NK-92 (cell line): ENCODE results near the gene KRT4.
"Not testable (repeated sequence)": the region's sequence is repeated elsewhere in the genome, so short reads cannot be mapped to it uniquely, and the experiment has no call there.

Experiments
- DNase-seq: peaks from one replicate; lab custom pipeline; 2025; ENCODE audit not compliant: unreplicated experiment; lab: John Stamatoyannopoulos, UW

KRT4 gene

DNA sequence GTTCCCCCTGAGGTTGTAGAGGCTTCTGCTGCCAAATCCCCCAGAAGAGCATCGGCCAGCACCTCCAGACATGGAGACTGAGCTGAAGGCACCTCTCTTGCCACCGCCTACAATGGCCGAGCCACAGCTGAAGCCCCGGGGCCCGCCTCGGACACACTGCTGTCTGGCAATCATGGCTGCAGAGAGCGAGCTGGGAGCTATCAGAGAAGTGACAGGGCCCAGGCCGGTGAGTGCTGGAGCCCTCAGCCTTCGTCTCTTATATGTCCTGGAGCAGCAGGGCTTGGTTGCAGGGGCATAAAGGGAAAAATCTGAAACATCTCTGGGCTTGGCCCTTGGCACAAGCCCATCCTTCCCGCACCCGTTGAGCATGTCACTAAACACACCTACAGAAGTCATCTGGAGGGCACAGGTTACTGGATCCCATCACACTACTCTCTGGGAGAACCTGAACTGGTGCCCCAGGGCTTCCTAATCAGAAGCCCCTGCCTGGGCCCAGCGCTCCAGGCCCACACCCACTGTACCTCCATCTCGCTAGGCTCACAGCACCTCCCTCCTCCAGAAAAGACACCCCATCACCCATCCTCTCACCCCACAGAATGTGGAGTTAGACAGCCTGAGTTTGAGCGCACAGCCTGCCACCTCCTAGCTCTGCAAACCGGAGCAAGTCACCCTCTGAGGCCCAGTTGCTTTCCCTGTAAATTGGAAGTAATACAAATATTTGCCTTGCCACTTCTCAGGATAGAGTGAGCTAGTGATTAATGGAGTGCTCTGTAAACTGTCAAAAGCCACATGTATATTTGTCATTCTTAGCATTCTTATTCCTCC, at the start of gene KRT4:
KRT4 (minus strand) TSS at position 232 of the 825 bp plus-strand sequence; CDS start at position 174, 58 bp downstream.
- DNase-seq: no peak

- DNase-seq: no peak
Observed at GRCh38 chr12:52862023-52862422, 48.1 kb upstream of the KRT4 start.

DNA sequence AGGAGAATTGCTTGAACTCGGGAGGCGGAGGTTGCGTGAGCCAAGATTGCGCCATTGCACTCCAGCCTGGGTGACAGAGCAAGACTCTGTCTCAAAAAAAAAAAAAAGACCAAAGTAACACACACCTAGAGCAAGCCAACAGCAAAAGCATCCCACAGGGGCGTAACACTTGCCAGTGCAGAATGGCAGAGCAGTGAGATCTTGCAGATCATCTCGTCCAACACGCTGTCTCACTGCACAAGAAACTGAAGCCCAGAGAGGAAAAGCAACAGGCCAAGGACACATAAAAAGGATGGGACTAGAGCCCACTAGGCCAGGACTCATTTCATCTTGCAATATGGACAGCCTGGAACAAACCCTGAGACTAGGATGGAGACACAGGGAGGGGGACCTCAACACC, 47.6 kb upstream of the KRT4 start:
- DNase-seq: no peak

GRCh38 chr12:52860102-52860823, 46.3 kb upstream of the KRT4 start:
- no peak for DNase-seq

DNA sequence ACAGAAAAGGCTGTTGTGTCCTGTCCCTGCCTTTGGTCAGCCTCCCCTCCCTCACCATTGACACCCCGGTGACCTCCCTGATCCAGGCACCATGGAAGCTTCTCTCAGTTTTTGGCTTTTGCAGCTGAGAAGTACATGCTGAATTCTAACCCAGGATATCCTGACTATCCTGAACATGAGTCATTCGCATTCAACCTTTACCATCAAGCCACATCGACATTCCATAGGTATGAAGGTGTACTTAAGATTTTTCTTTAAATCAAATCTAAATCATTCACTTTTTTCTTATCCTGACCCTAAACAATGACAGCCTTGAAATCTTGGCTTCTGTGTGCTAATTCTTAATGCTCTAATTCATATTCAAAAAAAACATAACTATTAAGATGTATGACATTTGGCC, 43.6 kb upstream of the KRT4 start:
- no peak for DNase-seq

GRCh38 chr12:52856787-52857186, 42.9 kb upstream of the KRT4 start:
- no peak for DNase-seq

DNA sequence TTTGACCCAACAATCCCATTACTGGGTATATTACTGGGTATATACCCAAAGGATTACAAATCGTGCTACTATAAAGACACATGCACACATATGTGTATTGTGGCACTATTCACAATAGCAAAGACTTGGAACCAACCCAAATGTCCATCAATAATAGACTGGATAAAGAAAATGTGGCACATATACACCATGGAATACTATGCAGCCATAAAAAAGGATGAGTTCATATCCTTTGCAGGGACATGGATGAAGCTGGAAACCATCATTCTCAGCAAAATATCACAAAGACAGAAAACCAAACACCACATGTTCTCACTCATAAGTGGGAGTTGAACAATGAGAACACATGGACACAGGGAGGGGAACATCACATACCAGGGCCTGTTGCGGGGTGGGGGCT, 42.2 kb upstream of the KRT4 start:
- not testable (repeated sequence) for DNase-seq

DNA sequence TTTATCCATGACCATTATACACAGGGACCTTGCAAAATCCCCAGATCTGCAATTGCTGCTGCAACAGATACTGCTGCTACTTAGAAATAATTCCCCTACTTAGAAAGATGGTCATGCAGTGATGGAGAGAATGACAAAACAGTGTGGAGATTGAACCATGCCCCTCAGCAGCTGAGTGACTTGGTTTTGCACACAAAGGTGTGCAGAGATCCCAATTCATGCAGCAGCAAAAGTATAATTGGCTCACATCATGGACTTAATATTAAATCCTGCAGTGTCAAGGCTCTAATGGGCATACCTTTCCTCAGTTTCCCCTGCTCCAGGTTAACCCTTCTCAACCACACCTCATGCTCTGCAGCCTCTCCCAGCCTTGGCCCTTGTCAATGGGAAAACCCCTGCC, 37.9 kb upstream of the KRT4 start:
- no peak for DNase-seq

DNA sequence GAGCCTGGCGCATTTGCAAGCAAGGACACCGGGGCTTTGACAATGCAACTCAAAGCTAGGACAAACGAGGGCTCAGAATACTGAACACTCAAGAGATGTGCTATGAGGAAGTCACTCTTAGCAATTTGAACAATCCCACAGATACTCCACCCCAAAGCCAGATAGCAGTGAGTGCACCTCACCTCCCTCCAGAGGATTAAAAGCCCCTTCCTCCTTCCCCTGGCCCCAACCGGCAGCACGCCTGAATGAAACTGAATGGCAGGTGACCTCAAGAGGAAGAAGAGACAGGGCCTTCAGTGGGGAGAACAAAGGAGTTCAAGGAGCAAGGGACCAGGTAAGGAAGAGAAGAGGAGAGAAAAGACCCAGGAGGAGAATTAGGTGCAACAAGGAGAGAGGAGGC, 36.8 kb upstream of the KRT4 start:
- no peak for DNase-seq

DNA sequence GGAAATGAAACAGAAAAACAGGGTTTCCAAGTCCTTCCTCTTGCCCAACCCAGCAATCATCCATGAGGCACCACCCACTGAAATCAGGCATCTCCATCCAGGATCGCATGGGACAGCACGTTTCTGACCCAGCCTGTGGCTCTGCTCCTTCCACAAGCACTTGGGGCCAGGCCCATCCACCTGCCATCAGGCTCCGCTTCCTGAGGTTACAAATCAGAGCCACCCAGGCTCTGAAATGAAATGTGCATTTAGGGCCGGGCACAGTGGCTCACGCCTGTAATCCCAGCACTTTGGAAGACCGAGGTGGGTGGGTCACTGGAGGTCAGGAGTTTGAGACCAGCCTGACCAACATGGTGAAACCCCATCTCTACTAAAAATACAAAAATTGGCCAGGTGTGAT, 35.6 kb upstream of the KRT4 start:
- DNase-seq: no peak

- DNase-seq: no peak
Observed at GRCh38 chr12:52848661-52849255, 34.8 kb upstream of the KRT4 start, which contains the start of gene KRT78. KRT78 (minus strand) TSS chr12:52848994; CDS start chr12:52848930, 64 bp downstream.

DNA sequence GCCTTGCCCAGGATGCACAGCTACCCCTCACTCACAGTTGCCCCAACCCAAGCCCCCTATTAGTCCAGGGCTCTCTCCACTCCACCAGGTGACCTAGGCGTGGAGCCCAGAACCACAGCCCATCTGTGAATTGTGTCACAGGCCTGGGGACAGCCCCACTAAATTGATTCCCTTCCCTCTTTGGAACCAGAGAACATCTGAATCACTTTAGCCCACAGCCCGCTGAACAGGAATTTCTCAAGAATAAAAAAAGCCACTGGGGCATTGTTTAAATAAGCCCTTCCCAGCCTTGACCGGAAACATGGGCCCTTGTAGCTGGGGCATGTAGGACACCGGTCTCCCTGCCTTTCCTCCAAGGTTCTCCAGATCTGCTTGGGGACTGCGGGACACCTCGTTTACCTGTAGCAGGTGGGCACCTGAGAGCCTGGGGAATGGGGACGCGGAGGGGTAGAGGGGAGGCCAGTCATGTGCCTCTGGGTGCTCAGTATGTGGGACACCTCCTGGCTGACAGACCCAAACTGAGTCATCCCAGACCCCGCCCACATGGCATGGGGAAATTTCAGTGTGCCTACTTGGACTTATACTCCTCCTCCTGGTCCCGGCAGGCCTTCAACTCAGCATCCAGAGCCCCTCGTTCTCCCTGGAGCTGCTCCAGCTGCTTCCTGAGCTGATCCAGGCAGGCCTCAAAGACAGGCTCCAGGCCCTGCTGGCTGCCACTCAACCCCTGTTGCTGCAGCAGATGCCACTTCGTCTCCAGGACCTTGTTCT, 33.6 kb upstream of the KRT4 start:
- DNase-seq: no peak

DNA sequence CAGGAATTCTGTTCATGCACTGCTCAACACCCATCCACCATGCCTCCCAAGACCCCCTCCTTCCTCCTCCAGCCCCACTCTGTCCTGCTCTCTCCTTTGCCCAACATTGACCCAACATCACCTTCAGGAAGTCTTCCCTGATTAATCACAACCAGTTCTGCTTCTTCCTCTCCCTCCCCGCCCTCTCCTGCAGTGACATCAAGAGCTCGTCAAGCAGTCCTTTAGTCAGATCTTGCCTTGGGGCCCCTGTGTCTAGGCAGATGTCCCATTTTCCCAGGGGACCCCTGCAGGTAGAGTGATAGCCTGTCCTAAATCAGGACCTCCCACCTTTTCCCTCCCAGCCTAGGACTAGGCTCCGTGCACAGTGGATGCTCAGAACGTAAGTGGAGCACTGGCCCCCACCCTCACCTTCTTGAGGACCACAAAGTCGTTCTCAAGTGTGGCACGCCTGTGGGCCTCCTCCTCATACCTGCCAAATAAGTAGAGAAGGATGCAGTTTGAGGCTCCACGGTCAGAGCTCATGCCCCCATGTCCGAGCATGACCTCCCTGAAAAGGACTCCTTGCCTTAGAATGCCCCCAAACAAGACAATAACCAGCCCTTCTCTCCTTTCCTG, 32.5 kb upstream of the KRT4 start:
- DNase-seq: no peak

- DNase-seq: no peak
Observed at GRCh38 chr12:52845946-52846345, 32.0 kb upstream of the KRT4 start.

DNA sequence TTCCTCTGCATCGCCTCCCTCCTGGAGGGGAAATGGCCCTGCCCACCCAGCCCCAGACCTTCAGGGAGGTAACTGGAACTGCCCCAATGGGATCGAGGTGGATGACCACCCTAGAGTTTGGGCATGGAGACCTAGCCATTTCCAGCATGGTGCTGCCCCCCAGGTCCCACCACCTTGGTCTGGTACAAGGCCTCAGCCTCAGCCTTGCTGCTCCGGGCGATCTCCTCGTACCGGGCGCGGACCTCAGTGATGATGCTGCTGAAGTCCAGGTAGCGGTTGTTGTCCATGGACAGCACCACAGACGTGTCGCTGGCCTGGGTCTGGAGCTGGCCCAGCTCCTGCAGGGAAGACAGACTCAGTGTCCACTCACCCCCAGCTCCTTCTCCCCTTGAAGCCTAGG, 30.5 kb upstream of the KRT4 start:
- DNase-seq: no peak

DNA sequence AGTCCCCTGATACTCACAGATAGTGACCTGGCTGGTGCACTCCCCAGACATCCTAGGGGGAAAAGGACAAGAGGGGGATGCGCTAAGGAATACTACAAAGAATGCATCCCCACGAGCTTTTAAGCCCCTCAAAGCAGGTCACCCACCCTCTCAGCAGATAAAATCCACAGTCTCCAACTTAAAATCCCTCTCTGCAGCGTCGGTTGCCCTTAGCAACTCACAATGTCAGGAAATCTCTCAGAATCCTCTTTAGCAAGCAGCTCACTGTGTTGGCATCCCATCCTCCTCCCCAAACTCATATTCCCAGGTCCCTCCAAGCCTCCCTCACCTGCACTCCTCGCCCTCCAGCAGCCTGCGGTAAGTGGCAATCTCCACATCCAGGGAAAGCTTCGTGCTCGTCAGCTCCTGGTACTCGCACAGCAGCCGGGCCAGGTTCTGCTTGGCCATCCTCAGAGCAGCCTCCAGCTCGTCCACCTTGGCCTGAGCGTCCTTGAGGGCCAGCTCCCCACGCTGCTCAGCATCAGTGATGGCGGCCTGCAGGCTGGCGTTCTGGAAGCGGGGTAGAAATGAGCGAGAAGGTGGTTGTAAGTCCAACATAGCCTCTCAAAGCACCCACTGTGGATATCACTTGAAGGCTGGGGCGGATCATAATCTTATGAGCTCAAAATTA, 25.7 kb upstream of the KRT4 start:
- no peak for DNase-seq

DNA sequence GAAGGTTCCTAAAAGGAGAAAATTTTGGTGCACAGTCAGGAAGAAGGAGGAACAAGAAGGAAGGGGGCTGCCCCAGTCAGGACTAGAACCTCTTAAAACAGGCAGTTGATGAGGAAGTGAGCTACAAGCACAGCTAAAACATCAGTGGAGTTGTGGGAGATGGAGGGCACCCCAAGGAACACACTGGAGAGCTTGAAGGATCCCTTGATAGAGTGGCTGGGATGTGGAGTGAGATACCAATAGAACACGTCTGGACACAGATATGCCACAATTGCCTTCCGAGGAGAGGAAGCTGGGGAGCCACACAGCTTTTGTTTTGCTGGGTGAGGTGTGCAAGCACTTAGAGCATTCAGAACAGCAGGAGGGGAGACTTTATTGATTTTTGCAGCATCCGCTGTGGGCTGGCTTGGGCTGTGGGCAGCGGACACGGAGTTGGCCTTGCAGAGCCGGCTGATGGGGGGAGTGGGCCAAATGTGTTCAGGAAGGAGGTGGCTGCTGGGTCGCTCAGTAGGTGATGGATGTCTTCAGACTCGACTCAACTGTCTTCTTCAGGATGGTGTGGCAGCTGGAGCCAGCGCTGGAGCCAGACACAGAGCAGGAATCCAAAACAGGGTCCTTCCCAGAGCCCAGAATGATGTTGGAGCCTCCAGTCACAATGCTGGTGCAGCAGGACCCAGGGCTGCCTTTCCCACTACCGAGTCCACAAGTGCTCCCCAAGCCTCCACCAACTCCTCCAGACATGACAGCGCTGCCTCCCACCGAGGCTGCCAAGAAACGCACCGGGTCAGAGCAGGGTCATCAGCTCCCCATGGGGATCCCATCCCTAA, 24.9 kb upstream of the KRT4 start:
- DNase-seq: no peak

DNA sequence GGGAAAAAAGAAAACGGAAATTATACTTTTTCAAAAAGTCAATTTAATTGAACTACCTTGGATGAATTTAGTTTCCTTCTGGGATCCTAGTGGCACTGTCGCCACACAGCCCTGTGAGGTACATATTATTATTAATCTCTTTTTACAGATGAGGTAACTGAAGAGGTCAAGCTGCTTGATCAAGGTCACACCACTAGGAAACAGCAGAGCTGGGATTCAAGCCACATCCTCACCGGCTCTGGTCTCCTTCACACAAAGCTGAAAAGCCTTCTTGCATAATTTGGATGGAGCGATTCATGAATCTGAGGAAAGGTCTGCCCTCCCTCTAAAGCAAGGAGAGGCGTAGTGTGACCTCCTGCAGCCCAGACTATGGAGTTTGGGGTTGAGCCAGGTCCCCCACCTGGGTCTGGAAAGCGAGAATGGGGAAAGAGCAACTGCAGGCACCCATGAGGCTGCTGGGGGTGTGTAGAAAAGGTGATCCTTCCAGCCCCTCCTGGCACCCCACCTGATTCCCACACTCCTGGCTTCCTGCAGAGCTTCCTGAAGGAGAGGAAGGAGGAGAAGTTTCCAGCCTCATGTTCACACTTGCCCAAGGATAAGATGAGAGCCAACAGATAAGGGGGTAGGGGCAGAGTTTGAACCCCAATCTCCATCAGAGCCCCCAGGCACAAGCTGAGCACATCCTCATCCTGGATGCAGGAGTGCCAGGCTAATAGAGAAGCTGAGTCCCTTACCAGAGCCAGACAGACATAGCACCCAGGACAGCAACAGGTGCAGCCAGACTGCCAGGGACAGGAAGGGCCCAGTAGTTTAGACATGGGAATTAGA, 24.1 kb upstream of the KRT4 start:
- DNase-seq: no peak

- no peak for DNase-seq
Observed at GRCh38 chr12:52837413-52837741, 23.5 kb upstream of the KRT4 start.
